ENCODE results near the gene PLA2G4C.

GRCh38 chr19:47998800-47999199, 111.8 kb downstream of the PLA2G4C start:
- TF ChIP-seq POLR2AphosphoS5 (IDR thresholded peaks at IDR 0.05; ENCODE audit: low read depth, low read length) (no peak), POLR2A (IDR thresholded peaks at IDR 0.05; ENCODE audit: low read depth, low read length) (no peak), PAX5 (IDR thresholded peaks at IDR 0.05; ENCODE audit: insufficient read depth, low read length, severe bottlenecking) (no peak), TAF1 (IDR thresholded peaks at IDR 0.05; ENCODE audit: low read depth, low read length) (no peak)

All from GM12891 (cell line).